Mesendoderm (in vitro differentiated cells): ENCODE data around the gene DFFB.

ENCODE experiments used
- DNase-seq: peaks from one replicate; pipeline ENCODE4 v3.0.0; 2013
- H2AK5ac ChIP-seq: 2 replicates; pipeline ENCODE4 v1.6.1; 2013; ENCODE audit warnings: low read length, inconsistent platforms
- H2BK120ac ChIP-seq: 2 replicates; pipeline ENCODE4 v1.6.1; 2013; ENCODE audit warnings: low read depth, mild to moderate bottlenecking, low read length, moderate library complexity, mixed read lengths
- H2BK15ac ChIP-seq: replicated peaks from 2 replicates; pipeline ENCODE4 v1.6.1; 2013; ENCODE audit warnings: low read depth, mild to moderate bottlenecking, moderate library complexity
- H2BK5ac ChIP-seq: 2 replicates; pipeline ENCODE4 v1.6.1; 2013; ENCODE audit warnings: low read length, inconsistent platforms
- H3K18ac ChIP-seq: 2 replicates; pipeline ENCODE4 v1.6.1; 2013; ENCODE audit warnings: mild to moderate bottlenecking, low read length, mixed read lengths
- H3K23ac ChIP-seq: one replicate; pipeline ENCODE4 v1.6.1; 2013; ENCODE audit warnings: low read length
- H3K27ac ChIP-seq: 2 replicates; pipeline ENCODE4 v1.5.1; 2013; ENCODE audit warnings: low read depth, mild to moderate bottlenecking, inconsistent platforms, low read length, moderate library complexity
- H3K27me3 ChIP-seq: 2 replicates; pipeline ENCODE4 v1.6.1; 2013; ENCODE audit warnings: low read length, control low read depth, mild to moderate bottlenecking, inconsistent platforms; ENCODE audit not compliant: insufficient read depth, poor library complexity
- H3K36me3 ChIP-seq: 2 replicates; pipeline ENCODE4 v1.6.1; 2013; ENCODE audit warnings: low read length, inconsistent platforms; ENCODE audit not compliant: control insufficient read depth, insufficient read depth
- H3K4ac ChIP-seq: one replicate; pipeline ENCODE4 v1.6.1; 2013; ENCODE audit warnings: low read depth, mild to moderate bottlenecking, low read length, moderate library complexity
- H3K4me1 ChIP-seq: 2 replicates; pipeline ENCODE4 v1.6.1; 2013; ENCODE audit warnings: low read depth, low read length, inconsistent platforms; ENCODE audit not compliant: control insufficient read depth
- H3K4me2 ChIP-seq: 2 replicates; pipeline ENCODE4 v1.6.1; 2013; ENCODE audit warnings: low read length
- H3K4me3 ChIP-seq: 2 replicates; pipeline ENCODE4 v1.5.1; 2013; ENCODE audit warnings: mild to moderate bottlenecking, low read length
- H3K56ac ChIP-seq: one replicate; pipeline ENCODE4 v1.6.1; 2013; ENCODE audit warnings: low read length
- H3K79me1 ChIP-seq: 2 replicates; pipeline ENCODE4 v1.6.1; 2013; ENCODE audit warnings: low read length, inconsistent platforms
- H3K79me2 ChIP-seq: 2 replicates; pipeline ENCODE4 v1.6.1; 2013; ENCODE audit warnings: mild to moderate bottlenecking, low read length; ENCODE audit not compliant: control insufficient read depth, insufficient read depth
- H3K9ac ChIP-seq: 2 replicates; pipeline ENCODE4 v1.6.1; 2013; ENCODE audit warnings: low read length, inconsistent platforms
- H4K5ac ChIP-seq: one replicate; pipeline ENCODE4 v1.6.1; 2013; ENCODE audit warnings: low read length
- H4K8ac ChIP-seq: one replicate; pipeline ENCODE4 v1.6.1; 2013; ENCODE audit warnings: low read depth, mild to moderate bottlenecking, control low read depth, low read length, moderate library complexity
- WGBS: extraction: QIAGEN DNeasy Blood & Tissue Kit; methylation state at CpG from one replicate; pipeline ENCODE4 v1.1.7; 2013; ENCODE audit warnings: low lambda C conversion rate, missing lambda C conversion rate; ENCODE audit not compliant: insufficient coverage; ENCODE audit errors: extremely low coverage; 5-methylcytosine and 5-hydroxymethylcytosine counted together

Gene DFFB

GRCh38 chr1:3884966-3885365, 27.7 kb downstream of the DFFB start:
- Histone ChIP-seq H3K79me2 (no peaks in the 10 kb centered on the region), H3K9ac (no peak overlapping the region), H2AK5ac (no peak overlapping the region), H4K5ac (no peak overlapping the region), H3K56ac (no peak overlapping the region), H3K27ac (no peak overlapping the region), H2BK120ac (no peak overlapping the region), H3K4me1 (no peaks in the 10 kb centered on the region), H3K4me3 (no peak overlapping the region), H2BK15ac (no peak overlapping the region), H3K36me3 (peaks cover 1% of the 10 kb centered on the region), H3K18ac (no peak overlapping the region), H4K8ac (no peak overlapping the region), H3K4me2 (no peak overlapping the region), H3K23ac (no peak overlapping the region), H3K4ac (no peak overlapping the region), H3K27me3 (no peaks in the 10 kb centered on the region), H2BK5ac (no peak overlapping the region), H3K79me1 (no peaks in the 10 kb centered on the region)
- DNase-seq = no peak
- no CpG with 5 or more reads among the region's 13 CpGs for WGBS

- Histone ChIP-seq H4K8ac (no peak overlapping the region), H4K5ac (no peak overlapping the region), H3K4ac (no peak overlapping the region), H3K79me1 (no peaks in the 10 kb centered on the region), H3K56ac (no peak overlapping the region), H3K27me3 (no peaks in the 10 kb centered on the region), H2BK120ac (no peak overlapping the region), H3K36me3 (peaks cover 1% of the 10 kb centered on the region), H3K27ac (no peak overlapping the region), H3K23ac (no peak overlapping the region), H3K9ac (no peak overlapping the region), H3K79me2 (no peaks in the 10 kb centered on the region), H3K4me2 (no peak overlapping the region), H2BK5ac (no peak overlapping the region), H2BK15ac (no peak overlapping the region), H3K4me3 (no peak overlapping the region), H3K4me1 (no peaks in the 10 kb centered on the region), H2AK5ac (no peak overlapping the region), H3K18ac (no peak overlapping the region)
- DNase-seq = no peak
- WGBS = no CpG with 5 or more reads among the region's 7 CpGs
These were observed 28.3 kb downstream of the DFFB start for GRCh38 chr1:3885611-3886010.

- DNase-seq = no peak
- Histone ChIP-seq H3K23ac (no peak overlapping the region), H2BK15ac (no peak overlapping the region), H3K4me2 (no peak overlapping the region), H3K27ac (no peak overlapping the region), H3K79me1 (no peaks in the 10 kb centered on the region), H3K9ac (no peak overlapping the region), H3K4me3 (no peak overlapping the region), H3K36me3 (peaks cover 1% of the 10 kb centered on the region), H4K8ac (no peak overlapping the region), H3K56ac (no peak overlapping the region), H3K18ac (no peak overlapping the region), H2BK5ac (no peak overlapping the region), H3K79me2 (no peaks in the 10 kb centered on the region), H3K4ac (no peak overlapping the region), H2BK120ac (no peak overlapping the region), H3K27me3 (no peaks in the 10 kb centered on the region), H4K5ac (no peak overlapping the region), H2AK5ac (no peak overlapping the region), H3K4me1 (no peaks in the 10 kb centered on the region)
- WGBS = no CpG with 5 or more reads among the region's 15 CpGs
These were observed 28.9 kb downstream of the DFFB start for GRCh38 chr1:3886106-3886670.

GRCh38 chr1:3886691-3887090, 29.4 kb downstream of the DFFB start:
- no CpG with 5 or more reads among the region's 8 CpGs for WGBS
- H2BK5ac ChIP-seq = no peak overlapping the region
- H3K23ac ChIP-seq = no peak overlapping the region
- H2BK15ac ChIP-seq = no peak overlapping the region
- H2BK120ac ChIP-seq = no peak overlapping the region
- H3K27ac ChIP-seq = no peak overlapping the region
- no peak overlapping the region for H4K8ac ChIP-seq
- H3K56ac ChIP-seq = no peak overlapping the region
- no peak overlapping the region for H4K5ac ChIP-seq
- H3K36me3 ChIP-seq = peaks cover 3% of the 10 kb centered on the region
- H3K18ac ChIP-seq = no peak overlapping the region
- H3K4me2 ChIP-seq = no peak overlapping the region
- no peak overlapping the region for H2AK5ac ChIP-seq
- no peak overlapping the region for H3K9ac ChIP-seq
- H3K4me1 ChIP-seq = no peaks in the 10 kb centered on the region
- H3K4me3 ChIP-seq = no peak overlapping the region
- no peak overlapping the region for H3K4ac ChIP-seq
- peaks cover 2% of the 10 kb centered on the region for H3K79me1 ChIP-seq
- H3K79me2 ChIP-seq = no peaks in the 10 kb centered on the region
- DNase-seq = no peak
- no peaks in the 10 kb centered on the region for H3K27me3 ChIP-seq

GRCh38 chr1:3888301-3888700, 31.0 kb downstream of the DFFB start:
- H3K4me3 ChIP-seq = no peak overlapping the region
- no peak overlapping the region for H2BK5ac ChIP-seq
- H4K5ac ChIP-seq = no peak overlapping the region
- no peak for DNase-seq
- H3K56ac ChIP-seq = no peak overlapping the region
- peaks cover 4% of the 10 kb centered on the region for H3K79me1 ChIP-seq
- H2AK5ac ChIP-seq = no peak overlapping the region
- peaks cover 5% of the 10 kb centered on the region for H3K36me3 ChIP-seq
- no peak overlapping the region for H2BK120ac ChIP-seq
- H3K4me2 ChIP-seq = no peak overlapping the region
- no peak overlapping the region for H2BK15ac ChIP-seq
- H3K18ac ChIP-seq = no peak overlapping the region
- no peaks in the 10 kb centered on the region for H3K4me1 ChIP-seq
- peaks cover 3% of the 10 kb centered on the region for H3K79me2 ChIP-seq
- H3K23ac ChIP-seq = no peak overlapping the region
- no peak overlapping the region for H3K4ac ChIP-seq
- H3K27me3 ChIP-seq = no peaks in the 10 kb centered on the region
- no peak overlapping the region for H3K27ac ChIP-seq
- H3K9ac ChIP-seq = no peak overlapping the region
- H4K8ac ChIP-seq = no peak overlapping the region
- no CpG with 5 or more reads among the region's 15 CpGs for WGBS

- no CpG with 5 or more reads among the region's 14 CpGs for WGBS
- Histone ChIP-seq H2BK120ac (no peak overlapping the region), H3K4me3 (no peak overlapping the region), H3K4ac (no peak overlapping the region), H2AK5ac (no peak overlapping the region), H3K23ac (no peak overlapping the region), H4K5ac (no peak overlapping the region), H3K79me1 (peaks cover 9% of the 10 kb centered on the region), H4K8ac (no peak overlapping the region), H3K4me2 (no peak overlapping the region), H3K27me3 (no peaks in the 10 kb centered on the region), H3K18ac (no peak overlapping the region), H2BK5ac (no peak overlapping the region), H2BK15ac (no peak overlapping the region), H3K27ac (no peak overlapping the region), H3K79me2 (peaks cover 10% of the 10 kb centered on the region), H3K56ac (no peak overlapping the region), H3K36me3 (peaks cover 5% of the 10 kb centered on the region), H3K9ac (no peak overlapping the region), H3K4me1 (no peaks in the 10 kb centered on the region)
- no peak for DNase-seq
These were observed 32.7 kb downstream of the DFFB start for GRCh38 chr1:3889936-3890335.
